ENCODE data around the gene SUGT1. TPM values are rescaled to one million over a fixed set of nuclear protein-coding genes. Genes with fewer than 3 reads are reported as not detected.

The SUGT1 gene
- total RNA-seq: 98.0 TPM

DNA sequence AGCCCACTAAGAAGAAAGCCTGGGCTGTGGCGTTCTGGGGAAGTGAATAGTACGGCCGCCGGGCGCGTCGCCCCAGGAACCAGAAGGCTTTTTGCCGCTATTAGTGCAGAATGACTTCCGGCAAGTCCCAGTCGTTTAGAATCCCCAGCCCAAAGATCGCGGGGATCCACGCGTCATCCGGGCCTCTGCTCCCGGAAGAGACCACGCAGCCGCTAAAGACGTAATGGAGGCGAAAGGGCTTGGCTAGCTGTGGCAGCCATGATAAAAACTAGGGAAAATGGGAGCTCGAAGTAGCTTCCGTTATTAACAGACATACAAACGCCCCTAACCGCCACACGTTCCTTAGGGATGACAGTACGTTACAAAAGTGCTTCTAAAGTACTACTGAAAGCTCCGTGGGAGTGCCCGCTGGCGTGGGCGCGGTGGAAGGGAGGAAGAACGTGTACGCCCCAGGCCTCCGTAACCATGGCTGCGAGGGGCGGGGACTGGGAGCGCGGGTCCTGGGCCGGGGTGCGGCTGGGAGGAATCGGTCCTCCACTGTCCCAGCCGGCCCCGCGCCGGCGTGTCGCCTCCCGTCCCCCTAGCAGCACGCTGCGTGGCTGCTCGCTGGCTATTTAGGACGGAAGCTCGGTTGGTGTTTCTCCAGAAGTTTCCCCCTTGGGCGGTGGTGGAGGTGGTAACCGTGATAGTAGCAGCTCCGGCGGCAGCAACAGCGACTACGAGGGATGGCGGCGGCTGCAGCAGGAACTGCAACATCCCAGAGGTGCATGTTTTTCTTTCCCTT, at the start of gene SUGT1:
SUGT1 (plus strand) TSS at position 641 of the 784 bp plus-strand sequence; CDS start at position 726, 85 bp downstream.

DNA sequence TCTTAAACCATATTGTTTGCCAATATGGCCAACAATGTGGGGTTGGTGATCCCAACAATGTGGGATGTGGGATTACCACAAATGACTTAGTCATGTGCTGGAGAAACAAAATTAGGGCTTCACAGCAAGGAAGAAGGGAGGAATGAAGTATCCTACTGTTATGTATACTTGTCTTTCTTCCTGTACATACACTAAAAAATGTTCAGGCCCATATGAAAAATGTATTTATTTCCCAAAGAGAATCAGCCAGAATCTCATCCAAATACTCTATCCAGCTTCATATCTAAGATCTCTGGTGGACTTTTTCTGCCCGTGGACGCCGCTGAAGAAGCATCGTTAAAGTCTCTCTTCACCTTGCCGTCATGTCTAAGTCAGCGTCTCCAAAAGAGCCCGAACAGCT, 10.5 kb upstream of the SUGT1 start, which contains the start of gene HNRNPA1L2:
HNRNPA1L2 (plus strand) TSS at position 301 of the 400 bp plus-strand sequence; CDS start at position 363, 62 bp downstream.

DNA sequence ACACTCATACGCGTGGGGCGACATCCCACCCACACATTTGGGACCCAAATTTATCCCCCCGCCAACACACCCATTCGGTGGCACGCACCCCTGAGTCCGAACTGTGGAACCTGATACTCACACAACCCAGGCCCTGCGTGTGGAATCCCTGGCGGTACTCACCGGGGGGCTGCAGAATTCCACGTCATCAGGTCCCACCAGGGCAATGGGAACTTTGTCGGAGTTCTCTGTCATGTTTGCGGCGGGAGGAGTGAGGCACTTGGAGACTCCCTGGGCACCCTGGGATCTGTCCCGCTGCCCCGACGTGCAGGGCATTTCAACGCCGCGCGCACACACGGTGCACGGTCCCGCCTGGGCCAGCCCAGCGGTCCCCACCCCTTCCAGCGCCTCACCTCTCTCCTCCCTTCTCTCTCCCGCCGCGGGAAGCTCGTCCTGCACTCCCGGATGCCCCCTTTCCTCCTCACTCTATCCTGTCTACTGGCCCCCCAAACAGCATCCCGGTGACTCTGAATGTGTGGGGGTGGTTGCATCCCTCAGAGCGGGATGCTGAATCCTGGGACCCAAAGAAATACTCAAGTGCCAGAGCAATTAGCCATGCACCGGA, 86.9 kb downstream of the SUGT1 start, which contains the start of gene CNMD:
CNMD (minus strand) TSS at position 353 of the 604 bp plus-strand sequence; CDS start at position 234, 119 bp downstream.

Other genes starting within 250 kb of the SUGT1 start
- gene THSD1, start 246.7 kb upstream of the SUGT1 start, total RNA-seq: 11.9 TPM
- gene VPS36, start 202.2 kb upstream of the SUGT1 start, total RNA-seq: 110 TPM
- 26.9 TPM for gene CKAP2, start 197.4 kb upstream of the SUGT1 start, total RNA-seq
- gene HNRNPA1L2, start 10.4 kb upstream of the SUGT1 start, total RNA-seq: 8.8 TPM
- 1.6 TPM for gene CNMD, start 87.0 kb downstream of the SUGT1 start, total RNA-seq
- 36.3 TPM for gene PCDH8, start 195.8 kb downstream of the SUGT1 start, total RNA-seq